Upper lobe of left lung (tissue), 6 donors: ENCODE measurements around the gene KIAA1210. TPM values are rescaled to one million over a fixed set of nuclear protein-coding genes. Genes with fewer than 3 reads are reported as not detected.

Experiments used
- ATAC-seq, 2 donors: fragments of 200-7000 bp; cut with Tn5 transposase; one replicate each; pipeline ENCODE4 v1.9.1; 2022; ENCODE audit warnings: mild to moderate bottlenecking in 2 of 2, moderate library complexity in 2 of 2; ENCODE audit not compliant: low FRiP score in 2 of 2
- DNase-seq, 2 donors: peaks; one replicate each; pipeline ENCODE4 v3.0.0-alpha.2; 2019 to 2020
- H3K27ac ChIP-seq, 4 donors: fragments of 200-600 bp; sonication (generic); one replicate each; pipeline ENCODE4 v1.5.1; 2016 to 2019
- H3K27me3 ChIP-seq, 4 donors: fragments of 200-600 bp; sonication (generic); one replicate each; pipeline ENCODE4 v1.5.1; 2017 to 2019
- H3K36me3 ChIP-seq, 4 donors: fragments of 200-600 bp; sonication (generic); one replicate each; pipeline ENCODE4 v1.5.1; 2016 to 2019
- H3K4me1 ChIP-seq, 4 donors: fragments of 200-600 bp; sonication (generic); one replicate each; pipeline ENCODE4 v1.5.1; 2018 to 2019
- H3K4me3 ChIP-seq, 4 donors: fragments of 200-600 bp; sonication (generic); one replicate each; pipeline ENCODE4 v1.5.1; 2017 to 2019; ENCODE audit warnings: mild to moderate bottlenecking in 2 of 4, moderate library complexity in 1 of 4
- H3K9me3 ChIP-seq, 4 donors: fragments of 200-600 bp; sonication (generic); one replicate each; pipeline ENCODE4 v1.5.1; 2018 to 2019
- CTCF ChIP-seq, 6 experiments: fragments of 450-650 bp in 4 of 6; fragments of 200-600 bp in 2 of 6; sonication (generic) in 2 of 6; IDR thresholded peaks; one replicate each; pipeline ENCODE4 v1.5.1; 2016 to 2019; ENCODE audit warnings: antibody characterized with exemption in 6 of 6
- EP300 ChIP-seq, 4 donors: sonication (generic); formaldehyde crosslinking; IDR thresholded peaks; one replicate each; pipeline ENCODE4 v1.5.1; 2017; ENCODE audit warnings: antibody characterized with exemption in 4 of 4, control low read depth in 2 of 4
- POLR2A ChIP-seq, 4 donors: fragments of 450-650 bp; IDR thresholded peaks; one replicate each; pipeline ENCODE4 v1.5.1; 2016 to 2017; ENCODE audit warnings: antibody characterized with exemption in 4 of 4, mild to moderate bottlenecking in 2 of 4
- POLR2AphosphoS5 ChIP-seq, 2 donors: sonication (generic); formaldehyde crosslinking; IDR thresholded peaks; one replicate each; pipeline ENCODE4 v1.5.1; 2017; ENCODE audit warnings: antibody characterized with exemption in 2 of 2
- WGBS, 2 donors: methylation state at CpG; one replicate each; pipeline ENCODE4 v1.1.5; 2017 to 2018; 5-methylcytosine and 5-hydroxymethylcytosine counted together
- total RNA-seq, 6 donors: library from RNA; depleted of rRNA in 4 of 6; stranded (reverse); fragments of >200 nt in 4 of 6; gene quantifications; one replicate each; pipeline versions ENCODE4 v1.1.0 to v1.2.1, GENCODE V29; 2016 to 2021
- donor health status: DM: no; HTN: no; CAD: no; lungs with moderate emphysema.
- donor health status: DM: no; HTN: yes; CAD: no; lungs with severe emphysema.

KIAA1210 gene
- not detected for total RNA-seq

GRCh38 chrX:119127650-119128049, at the start of gene KIAA1210:
KIAA1210 (minus strand) TSS chrX:119127812; CDS start chrX:119123642, 4,170 bp downstream.
- Histone ChIP-seq H3K27me3 (no peaks in the 10 kb centered on the region), H3K4me1 (no peaks in the 10 kb centered on the region), H3K9me3 (no peaks in the 10 kb centered on the region), H3K36me3 (no peaks in the 10 kb centered on the region), H3K4me3 (no peak within 1 kb of the TSS), H3K27ac (no peak within 1 kb of the TSS)
- WGBS, 2 donors: 45 to 80% methylated on average over 5 of the region's 5 CpGs
- TF ChIP-seq EP300 (IDR thresholded peaks at IDR 0.05): no peak
- no peak for TF ChIP-seq POLR2A (IDR thresholded peaks at IDR 0.05)
- TF ChIP-seq CTCF (IDR thresholded peaks at IDR 0.05): no peak
- TF ChIP-seq POLR2AphosphoS5 (IDR thresholded peaks at IDR 0.05): no peak
- ATAC-seq (no peak), DNase-seq (no peak)

GRCh38 chrX:119177278-119177677, 49.7 kb upstream of the KIAA1210 start:
- Histone ChIP-seq H3K4me1 (no peaks in the 10 kb centered on the region), H3K4me3 (no peak overlapping the region), H3K9me3 (no peaks in the 10 kb centered on the region), H3K27ac (no peak overlapping the region), H3K36me3 (no peaks in the 10 kb centered on the region), H3K27me3 (no peaks in the 10 kb centered on the region)
- no peak for DNase-seq
- TF ChIP-seq POLR2AphosphoS5 (IDR thresholded peaks at IDR 0.05) (no peak), CTCF (IDR thresholded peaks at IDR 0.05) (no peak), EP300 (IDR thresholded peaks at IDR 0.05) (no peak), POLR2A (IDR thresholded peaks at IDR 0.05) (no peak)
- 0 to 88% methylated on average over 1 of the region's 1 CpG for WGBS, 2 donors
- ATAC-seq: no peak

GRCh38 chrX:119174900-119175299, 47.3 kb upstream of the KIAA1210 start:
- no peaks in the 10 kb centered on the region for H3K4me1 ChIP-seq
- ATAC-seq (no peak), DNase-seq (no peak)
- WGBS, 2 donors: 60 to 66% methylated on average over 2 of the region's 2 CpGs
- no peak overlapping the region for H3K4me3 ChIP-seq
- TF ChIP-seq EP300 (IDR thresholded peaks at IDR 0.05) (no peak), CTCF (IDR thresholded peaks at IDR 0.05) (no peak)
- H3K36me3 ChIP-seq: no peaks in the 10 kb centered on the region
- H3K27me3 ChIP-seq: no peaks in the 10 kb centered on the region
- no peaks in the 10 kb centered on the region for H3K9me3 ChIP-seq
- no peak overlapping the region for H3K27ac ChIP-seq

- H3K4me3 ChIP-seq: no peak overlapping the region
- ATAC-seq (no peak), DNase-seq (no peak)
- no peaks in the 10 kb centered on the region for H3K9me3 ChIP-seq
- H3K27me3 ChIP-seq: no peaks in the 10 kb centered on the region
- no peak overlapping the region for H3K27ac ChIP-seq
- TF ChIP-seq EP300 (IDR thresholded peaks at IDR 0.05): no peak
- TF ChIP-seq CTCF (IDR thresholded peaks at IDR 0.05): no peak
- TF ChIP-seq POLR2A (IDR thresholded peaks at IDR 0.05): no peak
- TF ChIP-seq POLR2AphosphoS5 (IDR thresholded peaks at IDR 0.05): no peak
- 38 to 60% methylated on average over 1 to 2 of the region's 2 CpGs for WGBS, 2 donors
- H3K4me1 ChIP-seq: no peaks in the 10 kb centered on the region
- H3K36me3 ChIP-seq: no peaks in the 10 kb centered on the region
Observed at GRCh38 chrX:119168104-119168503, 40.5 kb upstream of the KIAA1210 start.

- WGBS, 2 donors: 48 to 75% methylated on average over 3 of the region's 3 CpGs
- no peak for ATAC-seq
- no peak for TF ChIP-seq EP300 (IDR thresholded peaks at IDR 0.05)
- TF ChIP-seq POLR2AphosphoS5 (IDR thresholded peaks at IDR 0.05): no peak
- no peak for TF ChIP-seq CTCF (IDR thresholded peaks at IDR 0.05)
- TF ChIP-seq POLR2A (IDR thresholded peaks at IDR 0.05): no peak
Observed at GRCh38 chrX:119158226-119158625, 30.6 kb upstream of the KIAA1210 start.

More at GRCh38 chrX:119158226-119158625, 30.6 kb upstream of the KIAA1210 start:
- DNase-seq: no peak
- Histone ChIP-seq H3K27me3 (no peaks in the 10 kb centered on the region), H3K36me3 (no peaks in the 10 kb centered on the region), H3K4me1 (no peaks in the 10 kb centered on the region), H3K4me3 (no peak overlapping the region), H3K9me3 (no peaks in the 10 kb centered on the region), H3K27ac (no peak overlapping the region)
